AG04449 (cell line): Measurements from ENCODE around the gene ENOX1.
A peak's percentile ranks its signal among the peaks of the same experiment; 100 is the strongest.

ENCODE experiments used
- CTCF ChIA-PET: fragments of 350-600 bp; formaldehyde crosslinking; extraction: SDS; loops from one replicate; lab custom pipeline; 2021; ENCODE audit warnings: antibody characterized with exemption; lab: Yijun Ruan, JAX
- POLR2A ChIA-PET: fragments of 400-600, 350-600 bp; formaldehyde crosslinking; extraction: SDS; loops from one replicate; lab custom pipeline; 2020; ENCODE audit warnings: antibody characterized with exemption, inconsistent platforms; lab: Yijun Ruan, JAX
- DNase-seq: peaks from one replicate; pipeline ENCODE4 v3.0.0-alpha.2; 2010; ENCODE audit warnings: low read depth, low spot score
- H3K4me3 ChIP-seq: 2 replicates; pipeline ENCODE4 v1.5.1; 2011; ENCODE audit warnings: low read depth, mild to moderate bottlenecking, control low read depth, low read length
- CTCF ChIP-seq: IDR thresholded peaks from one replicate; pipeline ENCODE4 v1.5.1; 2011; ENCODE audit warnings: mild to moderate bottlenecking, moderate library complexity, low read length, control low read depth, inconsistent platforms; ENCODE audit not compliant: insufficient read depth; ENCODE audit errors: missing control alignments

ENOX1 gene

GRCh38 chr13:43732726-43733125 is 54.0 kb downstream of the ENOX1 start:
- H3K4me3 ChIP-seq = no peak overlapping the region
- CTCF ChIA-PET = no interaction called here
- no peak for DNase-seq
- TF ChIP-seq CTCF = no peak
- POLR2A ChIA-PET = no interaction called here

DNA sequence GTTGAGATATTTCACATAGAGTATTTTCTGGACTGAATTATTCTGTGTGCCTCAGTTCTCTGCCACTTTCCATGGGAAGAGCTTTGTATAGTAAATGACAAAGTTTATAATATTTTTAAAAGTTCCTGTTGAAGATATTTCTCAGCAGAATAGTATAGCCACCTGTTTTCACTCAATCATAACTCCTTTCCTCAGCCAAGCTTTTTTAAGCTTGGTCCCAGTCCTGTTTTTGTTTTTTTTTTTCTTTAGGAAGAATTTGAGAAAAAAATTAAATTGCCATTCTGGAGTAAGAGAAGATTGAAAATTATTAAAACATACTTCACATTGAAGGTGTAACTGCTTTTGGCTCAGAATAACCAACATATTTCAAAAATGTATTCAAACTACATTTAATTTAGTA is 55.5 kb downstream of the ENOX1 start:
- no peak for TF ChIP-seq CTCF
- ChIA-PET POLR2A (no interaction called here), CTCF (no interaction called here)
- H3K4me3 ChIP-seq = no peak overlapping the region
- DNase-seq = no peak

DNA sequence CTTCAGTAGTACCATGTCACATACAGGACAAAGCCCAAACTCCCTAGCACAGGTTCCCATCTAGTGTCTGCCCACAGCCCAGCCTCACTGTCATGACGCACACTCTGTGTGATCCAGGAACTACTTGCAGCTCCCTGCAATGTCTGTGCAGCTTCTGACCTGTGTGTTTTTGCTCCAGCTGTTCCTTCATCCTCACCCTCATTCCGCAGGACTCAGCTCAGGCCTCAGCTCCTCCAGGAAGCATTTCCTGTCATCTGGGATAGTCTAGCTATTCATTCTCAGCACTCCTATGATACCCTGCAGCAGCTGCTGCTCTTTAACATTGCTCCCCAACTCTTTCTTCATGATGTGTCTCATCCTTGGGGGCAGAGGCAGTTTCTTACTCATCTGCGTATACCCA is 56.1 kb downstream of the ENOX1 start:
- no peak for TF ChIP-seq CTCF
- DNase-seq = peak; percentile 23
- H3K4me3 ChIP-seq = no peak overlapping the region
- CTCF ChIA-PET = no interaction called here
- POLR2A ChIA-PET = no interaction called here

DNA sequence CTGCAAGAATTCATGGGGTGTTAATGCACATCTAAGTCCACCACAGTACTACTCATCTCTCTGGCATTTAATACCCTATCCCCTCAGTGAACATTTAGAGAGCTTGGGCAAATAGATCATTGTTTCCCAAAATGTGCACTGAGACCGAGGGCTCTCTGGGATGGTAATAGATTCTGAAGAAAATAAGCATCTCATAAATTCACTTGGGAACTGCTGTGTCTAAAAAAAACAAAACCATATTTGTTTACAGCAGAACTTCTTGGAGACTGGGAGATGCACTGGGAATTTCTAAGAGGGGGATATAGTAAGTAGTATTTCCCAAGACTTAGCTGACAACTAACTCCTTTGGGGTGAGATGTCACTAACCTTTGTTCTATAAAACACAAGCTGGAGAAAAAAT is 58.4 kb downstream of the ENOX1 start:
- CTCF ChIA-PET = no interaction called here
- POLR2A ChIA-PET = no interaction called here
- H3K4me3 ChIP-seq = no peak overlapping the region
- no peak for DNase-seq
- TF ChIP-seq CTCF = no peak

- CTCF ChIA-PET = interaction anchor here (0.6 kb wide), 1 partner anchor 43 kb away, joined by 3 read pairs; no protein-coding TSS in a partner anchor
- TF ChIP-seq CTCF = no peak
Observed at GRCh38 chr13:43727856-43728255, 58.9 kb downstream of the ENOX1 start.

DNA sequence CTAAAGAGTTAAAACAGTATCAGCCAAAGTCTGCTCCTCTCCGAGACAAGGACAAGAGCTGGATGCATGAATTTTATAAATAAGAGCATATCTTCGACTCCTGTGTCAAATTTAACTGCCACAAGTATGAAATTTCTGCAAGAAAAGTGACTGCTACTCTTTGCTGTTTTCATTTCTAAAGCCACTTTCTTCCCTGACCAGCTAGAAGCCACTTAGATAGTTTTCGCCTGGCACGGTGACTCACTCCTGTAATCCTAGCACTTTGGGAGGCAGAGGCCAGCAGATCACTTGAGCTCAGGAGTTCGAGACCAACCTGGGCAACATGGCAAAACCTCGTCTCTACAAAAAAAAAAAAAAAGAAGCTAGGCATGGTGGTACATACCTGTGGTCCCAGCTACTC is 61.3 kb downstream of the ENOX1 start:
- TF ChIP-seq CTCF = no peak
- ChIA-PET CTCF (interaction anchor here (0.6 to 1.0 kb wide), 2 partner anchors 79 to 590 kb away, joined by 3 read pairs; no protein-coding TSS in a partner anchor), POLR2A (no interaction called here)

More at GRCh38 chr13:43727856-43728255, 58.9 kb downstream of the ENOX1 start:
- H3K4me3 ChIP-seq = no peak overlapping the region
- POLR2A ChIA-PET = no interaction called here
- no peak for DNase-seq

More for the DNA sequence above, 61.3 kb downstream of the ENOX1 start:
- no peak for DNase-seq
- no peak overlapping the region for H3K4me3 ChIP-seq
